Skeletal muscle tissue (tissue), 5 donors: ENCODE results near the gene CD2AP. TPM values are rescaled to one million over a fixed set of nuclear protein-coding genes. Genes with fewer than 3 reads are reported as not detected.

Source experiments
- H3K27ac ChIP-seq: one replicate; pipeline ENCODE4 v1.7.0; 2013; ENCODE audit warnings: mild to moderate bottlenecking, low read depth, low read length, inconsistent platforms
- H3K27me3 ChIP-seq, 3 donors: one replicate each; pipeline ENCODE4 v1.7.0; 2013; ENCODE audit warnings: low read length in 3 of 3; ENCODE audit not compliant: control insufficient read depth in 3 of 3, insufficient read depth in 3 of 3
- H3K36me3 ChIP-seq, 3 donors: one replicate each; pipeline ENCODE4 v1.7.0; 2013; ENCODE audit warnings: low read length in 3 of 3; ENCODE audit not compliant: control insufficient read depth in 3 of 3, insufficient read depth in 3 of 3
- H3K4me1 ChIP-seq, 3 donors: one replicate each; pipeline ENCODE4 v1.7.0; 2013; ENCODE audit warnings: low read length in 3 of 3, mild to moderate bottlenecking in 3 of 3; ENCODE audit not compliant: control insufficient read depth in 3 of 3, insufficient read depth in 3 of 3
- H3K4me3 ChIP-seq, 3 donors: one replicate each; pipeline ENCODE4 v1.7.0; 2013; ENCODE audit warnings: low read length in 3 of 3
- H3K9ac ChIP-seq, 3 donors: one replicate each; pipeline ENCODE4 v1.7.0; 2013; ENCODE audit warnings: low read length in 3 of 3, mild to moderate bottlenecking in 3 of 3, moderate library complexity in 2 of 3, low read depth in 1 of 3
- H3K9me3 ChIP-seq, 3 donors: one replicate each; pipeline ENCODE4 v1.7.0; 2013; ENCODE audit warnings: low read length in 3 of 3; ENCODE audit not compliant: control insufficient read depth in 3 of 3
- small RNA-seq: library from RNA; depleted of rRNA; stranded (forward); fragments of <200 nt; gene quantifications from one replicate; pipeline ENCODE3, GENCODE V24; 2014
- total RNA-seq: library from RNA; depleted of rRNA; stranded (reverse); fragments of >200 nt; gene quantifications from one replicate; pipeline ENCODE4 v1.2.3, GENCODE V29; 2014
- donor health status: Osteomylitis.

CD2AP gene
- total RNA-seq, 1 donor from 2014 or later = 13.6 TPM

DNA sequence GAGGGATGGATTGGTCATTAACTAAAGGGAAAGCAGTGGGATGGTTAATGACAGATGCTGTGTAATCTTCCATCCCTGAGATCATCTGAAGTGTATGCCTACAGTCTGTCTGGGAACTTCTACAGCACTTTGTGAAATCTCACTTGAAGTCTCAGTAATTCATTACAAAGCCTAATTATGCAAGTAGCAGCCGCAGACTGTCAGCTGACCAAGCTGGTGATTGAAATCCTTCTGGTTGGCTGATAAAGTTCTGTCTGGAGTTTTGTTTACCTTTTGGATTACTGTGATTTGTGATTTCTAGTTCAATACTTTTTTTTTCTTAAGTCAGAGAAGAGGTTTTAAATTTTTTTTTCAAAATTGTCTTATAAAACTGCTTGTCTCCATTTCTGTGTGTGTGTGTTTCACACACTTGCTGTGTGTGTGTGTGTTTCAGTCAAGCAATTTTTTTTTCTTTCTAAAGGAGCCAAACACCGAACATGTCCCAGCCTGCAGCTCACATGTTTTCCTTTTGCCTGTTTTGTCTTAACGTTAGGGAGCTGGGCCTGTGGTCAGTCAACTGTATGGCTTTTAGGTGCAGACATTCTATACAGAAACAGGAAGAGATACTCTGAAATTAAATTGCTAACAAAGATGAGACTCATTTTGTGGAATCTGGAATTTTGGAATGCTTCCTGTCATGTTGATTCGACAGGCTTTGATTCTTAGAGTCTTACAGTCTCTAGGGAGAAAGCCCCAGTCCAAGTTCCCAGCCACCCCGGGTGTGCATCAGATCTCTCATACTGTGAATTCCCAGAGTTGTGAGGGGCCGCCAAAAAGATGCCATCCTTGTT, 192.3 kb downstream of the CD2AP start:
- Histone ChIP-seq H3K4me3 (no peak overlapping the region), H3K27me3 (no peaks in the 10 kb centered on the region), H3K4me1 (peaks cover 0 to 2% (median 0%) of the 10 kb centered on the region in 3 donors), H3K9ac (no peak overlapping the region), H3K9me3 (no peaks in the 10 kb centered on the region), H3K36me3 (no peaks in the 10 kb centered on the region), H3K27ac (no peak overlapping the region)

DNA sequence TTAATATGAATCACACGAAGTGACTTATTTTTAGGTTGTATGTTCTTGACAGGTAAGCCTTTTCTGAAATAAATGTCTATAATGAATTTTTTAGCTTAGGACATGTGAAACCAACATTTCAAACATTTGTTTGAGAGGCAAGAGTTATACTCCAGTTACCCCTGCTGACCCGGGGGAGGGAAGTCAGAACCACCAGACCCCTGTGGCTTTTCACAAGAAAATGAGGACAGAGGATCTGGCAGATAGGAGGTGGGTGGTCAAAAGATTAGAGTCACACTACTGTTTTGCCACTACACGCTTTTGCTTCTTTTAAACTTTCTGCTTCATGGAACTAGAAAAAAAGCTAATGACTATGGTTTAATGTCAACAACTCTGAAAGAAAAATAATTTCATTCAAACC, 193.3 kb downstream of the CD2AP start:
- no peaks in the 10 kb centered on the region for H3K36me3 ChIP-seq
- H3K9ac ChIP-seq = no peak overlapping the region
- H3K27me3 ChIP-seq = no peaks in the 10 kb centered on the region

DNA sequence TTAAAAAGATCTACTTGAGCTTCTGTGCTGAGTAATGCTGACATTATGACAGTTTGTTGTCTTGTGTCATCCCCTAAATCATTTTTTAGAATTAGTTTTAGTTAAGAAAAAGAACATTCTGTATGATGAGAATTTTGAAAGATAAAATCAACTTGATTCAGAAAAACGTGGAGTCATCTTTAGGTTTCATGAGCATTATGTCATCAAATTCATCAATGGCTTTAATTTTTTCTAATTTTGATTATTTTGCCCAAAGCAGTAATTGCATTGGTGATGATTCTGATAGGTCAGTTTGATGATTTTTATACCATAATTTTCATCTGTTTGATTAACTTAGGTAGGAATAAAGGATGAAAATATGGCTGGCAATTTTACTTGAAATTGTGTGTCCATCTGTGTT, 194.2 kb downstream of the CD2AP start:
- Histone ChIP-seq H3K9ac (no peak overlapping the region), H3K27ac (no peak overlapping the region), H3K9me3 (no peaks in the 10 kb centered on the region), H3K4me1 (peaks cover 0 to 2% (median 0%) of the 10 kb centered on the region in 3 donors), H3K27me3 (no peaks in the 10 kb centered on the region), H3K36me3 (no peaks in the 10 kb centered on the region), H3K4me3 (no peak overlapping the region)

More for the DNA sequence above, 193.3 kb downstream of the CD2AP start:
- peaks cover 0 to 2% (median 0%) of the 10 kb centered on the region in 3 donors for H3K4me1 ChIP-seq
- no peak overlapping the region for H3K27ac ChIP-seq
- no peak overlapping the region for H3K4me3 ChIP-seq
- no peaks in the 10 kb centered on the region for H3K9me3 ChIP-seq

DNA sequence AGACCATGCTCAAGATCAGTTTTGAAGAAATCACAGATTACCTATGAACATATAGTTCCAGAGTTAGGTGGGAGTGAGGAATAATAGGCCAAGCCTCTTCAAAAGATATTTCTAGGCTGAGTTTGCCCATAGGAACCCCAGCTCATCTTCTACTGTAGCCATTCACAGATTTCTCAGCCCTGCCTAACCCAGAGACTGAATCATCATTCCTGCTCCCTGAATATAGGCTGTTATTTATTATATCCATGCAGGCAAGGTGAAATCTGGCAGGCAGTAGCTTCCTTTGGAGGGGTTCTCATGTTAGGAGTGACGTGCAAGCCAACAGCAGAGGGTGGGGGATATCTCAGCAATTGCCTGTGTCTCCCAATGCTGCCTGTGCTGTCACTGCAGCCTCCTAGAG, 195.2 kb downstream of the CD2AP start:
- Histone ChIP-seq H3K9ac (no peak overlapping the region), H3K36me3 (no peaks in the 10 kb centered on the region), H3K4me1 (peaks cover 0 to 2% (median 0%) of the 10 kb centered on the region in 3 donors), H3K4me3 (no peak overlapping the region), H3K9me3 (no peaks in the 10 kb centered on the region), H3K27me3 (no peaks in the 10 kb centered on the region), H3K27ac (no peak overlapping the region)

DNA sequence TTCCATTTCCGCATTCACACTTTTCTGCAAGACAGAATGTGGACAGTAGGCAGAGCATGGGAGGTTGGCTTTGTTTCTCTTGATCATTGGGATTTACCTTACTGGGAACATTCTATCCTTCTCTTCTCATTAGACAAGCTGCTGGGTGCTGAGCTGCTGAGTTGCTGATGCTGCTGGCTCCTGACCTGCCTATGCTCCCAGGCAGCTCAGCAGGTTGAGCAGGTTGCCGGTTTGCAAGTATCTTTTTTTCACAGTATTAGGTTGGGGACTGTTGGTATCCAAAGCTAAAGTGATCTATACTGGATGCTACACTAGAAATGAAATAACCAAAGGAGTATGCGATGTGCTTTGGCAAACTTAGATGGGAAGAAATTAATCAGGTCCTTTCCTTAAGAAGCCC, 197.1 kb downstream of the CD2AP start:
- Histone ChIP-seq H3K27ac (no peak overlapping the region), H3K36me3 (no peaks in the 10 kb centered on the region), H3K9me3 (no peaks in the 10 kb centered on the region), H3K4me3 (no peak overlapping the region), H3K4me1 (peaks cover 2 to 8% (median 6%) of the 10 kb centered on the region in 3 donors), H3K9ac (no peak overlapping the region), H3K27me3 (no peaks in the 10 kb centered on the region)

Small RNAs within 50 kb of the gene (small RNA-seq; reads per million reads assigned to genes)
- gene RF00019 = not detected

Other genes starting within 250 kb of the CD2AP start
- 9.4 TPM for gene TNFRSF21, start 167.9 kb upstream of the CD2AP start, total RNA-seq
- gene ADGRF4, start 220.8 kb downstream of the CD2AP start, total RNA-seq = not detected